DMS53 treated with DMSO at 0.1 percent for 48 hours (cell line): Measurements from ENCODE around the gene SEMA6B.

Source experiments
- DNase-seq: peaks from one replicate; lab custom pipeline; 2025; ENCODE audit not compliant: unreplicated experiment; lab: John Stamatoyannopoulos, UW

The SEMA6B gene

GRCh38 chr19:4494691-4495064 is 64.8 kb downstream of the SEMA6B start:
- DNase-seq: no peak

DNA sequence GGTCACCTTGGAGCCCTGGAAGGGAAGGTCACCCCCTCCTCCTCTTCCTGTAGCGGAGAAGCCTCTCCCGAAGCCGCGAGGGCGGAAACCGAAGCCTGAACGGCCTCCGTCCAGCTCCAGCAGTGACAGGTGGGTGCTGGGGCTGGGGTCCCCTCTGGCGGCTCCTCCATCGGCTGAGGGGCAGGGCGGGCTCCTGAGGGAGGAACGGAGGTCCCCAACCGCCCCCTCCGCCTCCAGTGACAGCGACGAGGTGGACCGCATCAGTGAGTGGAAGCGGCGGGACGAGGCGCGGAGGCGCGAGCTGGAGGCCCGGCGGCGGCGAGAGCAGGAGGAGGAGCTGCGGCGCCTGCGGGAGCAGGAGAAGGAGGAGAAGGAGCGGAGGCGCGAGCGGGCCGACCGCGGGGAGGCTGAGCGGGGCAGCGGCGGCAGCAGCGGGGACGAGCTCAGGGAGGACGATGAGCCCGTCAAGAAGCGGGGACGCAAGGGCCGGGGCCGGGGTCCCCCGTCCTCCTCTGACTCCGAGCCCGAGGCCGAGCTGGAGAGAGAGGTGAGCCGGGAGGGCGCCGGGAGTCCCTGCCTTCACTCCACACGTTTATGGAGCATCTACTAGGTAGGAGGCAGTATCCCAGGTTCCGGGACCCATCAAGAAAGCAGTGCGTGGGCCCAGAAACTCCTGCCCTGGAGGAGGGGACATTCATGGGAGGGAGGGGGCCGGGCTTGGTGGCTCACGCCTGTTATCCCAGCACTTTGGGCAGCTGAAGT is 65.4 kb downstream of the SEMA6B start:
- DNase-seq: no peak

- no peak for DNase-seq
Observed at GRCh38 chr19:4493104-4493928, 66.2 kb downstream of the SEMA6B start.
